Uterus (tissue), 4 donors: ENCODE results near the gene TYRO3. TPM values are rescaled to one million over a fixed set of nuclear protein-coding genes. Genes with fewer than 3 reads are reported as not detected.

Source experiments
- DNase-seq, 2 donors: peaks; one replicate each; pipeline ENCODE4 v3.0.0-alpha.2; 2019 to 2020
- H3K27ac ChIP-seq, 2 donors: fragments of 200-600 bp; sonication (generic); 1 replicate in 1 of 2; 2 replicates in 1 of 2; pipeline ENCODE4 v1.5.1; 2016 to 2018
- H3K27me3 ChIP-seq, 2 donors: fragments of 200-600 bp; sonication (generic); one replicate each; pipeline ENCODE4 v1.5.1; 2018 to 2019; ENCODE audit warnings: control low read depth in 1 of 2
- H3K36me3 ChIP-seq, 2 donors: fragments of 200-600 bp; sonication (generic); one replicate each; pipeline ENCODE4 v1.5.1; 2019; ENCODE audit warnings: control low read depth in 1 of 2
- H3K4me1 ChIP-seq, 2 donors: fragments of 200-600 bp; sonication (generic); one replicate each; pipeline ENCODE4 v1.5.1; 2018 to 2019; ENCODE audit warnings: control low read depth in 1 of 2
- H3K4me3 ChIP-seq, 2 donors: fragments of 200-600 bp; sonication (generic); 1 replicate in 1 of 2; 2 replicates in 1 of 2; pipeline ENCODE4 v1.5.1; 2018 to 2019; ENCODE audit warnings: mild to moderate bottlenecking in 1 of 2
- H3K9me3 ChIP-seq, 2 donors: fragments of 200-600 bp; sonication (generic); one replicate each; pipeline ENCODE4 v1.5.1; 2019; ENCODE audit warnings: control low read depth in 1 of 2
- CTCF ChIP-seq, 4 experiments: fragments of 200-600 bp in 2 of 4; fragments of 450-650 bp in 2 of 4; sonication (generic) in 2 of 4; IDR thresholded peaks; one replicate each; pipeline ENCODE4 v1.5.1; 2016 to 2019; ENCODE audit warnings: antibody characterized with exemption in 4 of 4, mild to moderate bottlenecking in 2 of 4, moderate library complexity in 1 of 4
- POLR2A ChIP-seq, 2 donors: fragments of 450-650 bp; IDR thresholded peaks; one replicate each; pipeline ENCODE4 v1.6.1; 2016; ENCODE audit warnings: antibody characterized with exemption in 2 of 2, mild to moderate bottlenecking in 1 of 2, moderate library complexity in 1 of 2
- intact Hi-C: fragments of 100-400 bp; cut with DNase I; formaldehyde crosslinking; loops from one replicate; pipeline ENCODE4 v1.15.1; 2023; ENCODE audit warnings: low total_unique reads
- total RNA-seq, 4 donors: library from RNA; depleted of rRNA in 3 of 4; stranded (reverse); fragments of >200 nt in 3 of 4; gene quantifications; one replicate each; pipeline versions ENCODE4 v1.1.0 to v1.2.4, GENCODE V29; 2014 to 2023
- donor health status: DM: yes; HTN: yes; CAD: no.

The TYRO3 gene
- total RNA-seq, 4 donors from 2014 or later: 6.5 to 34.8 (median 24.3) TPM

GRCh38 chr15:41620536-41621199 lies 61.7 kb downstream of the TYRO3 start:
- H3K27ac ChIP-seq: peak overlapping the region; percentile 79 to 84
- H3K4me1 ChIP-seq: peaks cover 0 to 5% of the 10 kb centered on the region in 2 donors
- TF ChIP-seq CTCF (IDR thresholded peaks at IDR 0.05) (no peak), POLR2A (IDR thresholded peaks at IDR 0.05) (no peak)
- no peaks in the 10 kb centered on the region for H3K9me3 ChIP-seq
- no peaks in the 10 kb centered on the region for H3K36me3 ChIP-seq
- no peaks in the 10 kb centered on the region for H3K27me3 ChIP-seq
- H3K4me3 ChIP-seq: peak overlapping the region; percentile 48 to 59
- DNase-seq: no peak
- intact Hi-C loops: no loop called here

- TF ChIP-seq CTCF (IDR thresholded peaks at IDR 0.05) (peak in 1 of 4 experiments; percentile 5), POLR2A (IDR thresholded peaks at IDR 0.05) (peak in 1 of 2 donors; percentile 54)
- Histone ChIP-seq H3K9me3 (no peaks in the 10 kb centered on the region), H3K4me1 (peaks cover 0 to 5% of the 10 kb centered on the region in 2 donors), H3K27ac (peak overlapping the region; percentile 79 to 84), H3K36me3 (no peaks in the 10 kb centered on the region), H3K4me3 (peak overlapping the region; percentile 48 to 59), H3K27me3 (no peaks in the 10 kb centered on the region)
- DNase-seq: peak; percentile 82 to 84
- intact Hi-C loops: no loop called here
Observed at GRCh38 chr15:41621200-41622193, 62.5 kb downstream of the TYRO3 start.

- Histone ChIP-seq H3K27me3 (no peaks in the 10 kb centered on the region), H3K4me1 (peaks cover 0 to 5% of the 10 kb centered on the region in 2 donors), H3K4me3 (no peak overlapping the region), H3K27ac (peak overlapping the region; percentile 79 to 84), H3K9me3 (no peaks in the 10 kb centered on the region), H3K36me3 (no peaks in the 10 kb centered on the region)
- TF ChIP-seq CTCF (IDR thresholded peaks at IDR 0.05) (no peak), POLR2A (IDR thresholded peaks at IDR 0.05) (no peak)
- intact Hi-C loops: no loop called here
- no peak for DNase-seq
Observed at GRCh38 chr15:41622901-41623300, 63.9 kb downstream of the TYRO3 start.

GRCh38 chr15:41627203-41627602 lies 68.2 kb downstream of the TYRO3 start:
- no peak for DNase-seq
- intact Hi-C loops: no loop called here
- Histone ChIP-seq H3K27me3 (no peaks in the 10 kb centered on the region), H3K4me1 (peaks cover 0 to under 1% of the 10 kb centered on the region in 2 donors), H3K27ac (no peak overlapping the region), H3K9me3 (no peaks in the 10 kb centered on the region), H3K36me3 (no peaks in the 10 kb centered on the region), H3K4me3 (no peak overlapping the region)
- no peak for TF ChIP-seq POLR2A (IDR thresholded peaks at IDR 0.05)

- Histone ChIP-seq H3K4me3 (no peak overlapping the region), H3K27me3 (no peaks in the 10 kb centered on the region), H3K4me1 (no peaks in the 10 kb centered on the region), H3K27ac (no peak overlapping the region), H3K9me3 (no peaks in the 10 kb centered on the region), H3K36me3 (no peaks in the 10 kb centered on the region)
- TF ChIP-seq CTCF (IDR thresholded peaks at IDR 0.05): no peak
- TF ChIP-seq POLR2A (IDR thresholded peaks at IDR 0.05): no peak
- intact Hi-C loops: no loop called here
- no peak for DNase-seq
Observed at GRCh38 chr15:41629463-41629862, 70.5 kb downstream of the TYRO3 start.
